Measurements from ENCODE around the gene DYRK1A.

DYRK1A gene

DNA sequence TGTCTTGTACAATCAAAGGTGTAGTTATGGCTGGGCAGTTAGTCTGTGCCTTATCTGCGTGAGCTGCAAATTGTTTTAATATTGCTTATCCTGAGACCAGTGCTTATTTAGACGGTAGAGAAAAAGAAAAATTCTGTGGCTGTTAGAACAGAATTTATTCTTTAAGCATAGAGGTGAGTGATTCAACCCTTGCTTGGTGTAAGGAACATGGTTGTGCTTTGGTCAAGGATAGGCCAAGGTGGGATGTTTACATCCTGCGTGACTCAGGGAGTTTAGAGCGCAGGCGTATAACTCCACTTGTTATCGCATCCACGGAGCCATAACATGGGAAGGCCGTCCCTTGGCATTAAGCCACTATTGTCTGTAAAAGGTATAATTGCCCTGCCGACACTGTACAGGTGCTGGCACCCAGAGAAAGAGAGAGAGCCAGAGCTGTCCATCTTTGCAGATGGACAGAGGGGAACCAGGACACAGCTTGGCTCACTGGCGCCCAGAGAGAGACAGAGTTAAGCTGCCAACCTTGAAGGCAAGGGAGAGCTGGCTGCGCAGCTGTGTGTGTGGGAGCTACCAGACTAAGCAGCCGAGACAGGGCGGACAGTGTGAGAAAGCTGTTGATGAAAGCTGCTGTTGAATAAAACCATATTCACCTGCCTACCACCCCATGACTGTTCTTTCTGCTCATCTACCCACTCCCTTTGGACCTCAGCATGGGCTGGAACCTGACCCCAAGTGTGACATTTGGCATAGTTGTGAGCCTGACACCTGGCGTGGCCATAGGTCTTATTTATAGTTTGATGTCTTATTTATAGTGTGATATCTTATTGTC lies 200.4 kb downstream of the DYRK1A start:
- no peak for DNase-seq (ENCODE audit: low read depth)

DNA sequence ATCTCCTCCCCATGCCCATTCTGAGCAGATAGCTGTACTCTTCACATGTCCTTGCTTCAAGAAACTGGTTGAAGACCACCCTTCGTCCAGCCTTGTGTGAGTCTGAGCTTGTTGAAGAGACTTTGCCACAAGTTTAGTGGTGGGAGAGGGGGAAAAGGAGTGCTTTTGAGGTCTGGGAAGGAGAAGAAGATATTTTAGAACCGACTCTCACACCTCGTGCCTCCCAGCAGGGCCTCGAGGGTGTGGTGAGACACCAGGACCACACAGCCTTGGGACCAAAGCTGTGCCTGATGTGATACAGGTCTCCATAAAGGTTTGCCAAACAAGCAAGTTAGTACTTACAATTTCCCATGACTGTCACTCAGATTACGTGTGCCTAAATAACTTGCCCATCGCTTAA lies 201.8 kb downstream of the DYRK1A start:
- DNase-seq (ENCODE audit: low read depth), result no peak

- DNase-seq (ENCODE audit: low read depth), result no peak
These were observed 202.3 kb downstream of the DYRK1A start for GRCh38 chr21:37568916-37569315.

GRCh38 chr21:37571442-37571841 lies 204.9 kb downstream of the DYRK1A start:
- no peak for DNase-seq (ENCODE audit: low read depth)

GRCh38 chr21:37574316-37574715 lies 207.7 kb downstream of the DYRK1A start:
- DNase-seq (ENCODE audit: low read depth), result no peak

DNA sequence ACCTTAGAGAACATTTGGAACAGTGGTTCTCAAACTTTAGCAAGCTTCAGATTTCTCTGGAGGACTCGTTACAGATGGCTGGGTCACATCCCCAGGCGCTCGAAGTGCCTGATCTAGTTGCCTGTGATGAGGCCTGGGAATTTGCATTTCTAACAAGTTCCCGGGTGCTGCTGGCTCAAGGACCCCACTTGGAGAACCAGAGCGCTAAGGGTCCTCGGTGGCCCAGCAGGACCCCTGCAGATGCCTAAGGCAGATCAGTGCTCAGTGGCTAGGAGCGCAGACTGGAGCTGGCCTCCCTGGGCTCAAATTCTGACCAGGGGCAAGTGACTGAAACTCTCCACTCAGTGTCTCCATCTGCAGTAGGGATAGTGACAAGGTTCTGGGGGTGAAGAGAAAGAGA lies 208.2 kb downstream of the DYRK1A start:
- no peak for DNase-seq (ENCODE audit: low read depth)

GRCh38 chr21:37575580-37575979 lies 209.0 kb downstream of the DYRK1A start:
- DNase-seq (ENCODE audit: low read depth), result no peak

Data from GM04503 (cell line).